ENCODE data around the gene TMEM132D. TPM values are rescaled to one million over a fixed set of nuclear protein-coding genes. Genes with fewer than 3 reads are reported as not detected.

Gene TMEM132D
- total RNA-seq, 1 donor from 2014 or later: 0.19 TPM

GRCh38 chr12:129928643-129929042, 24.8 kb upstream of the TMEM132D start:
- Mint-ChIP-seq H3K4me1 (no peaks in the 10 kb centered on the region), H3K27me3 (ENCODE audit: low read depth) (peaks cover 13% of the 10 kb centered on the region), H3K36me3 (ENCODE audit: low read depth) (no peaks in the 10 kb centered on the region), H3K4me3 (no peak overlapping the region), H3K27ac (ENCODE audit: unreplicated experiment) (no peak overlapping the region), H3K9me3 (no peaks in the 10 kb centered on the region)
- no peak for TF ChIP-seq CTCF (conservative IDR thresholded peaks at IDR 0.05)
- no peak for DNase-seq (ENCODE audit: low read depth, low spot score)

- H3K27ac Mint-ChIP-seq (ENCODE audit: unreplicated experiment): no peak overlapping the region
- H3K4me1 Mint-ChIP-seq: no peaks in the 10 kb centered on the region
- DNase-seq (ENCODE audit: low read depth, low spot score): no peak
- H3K36me3 Mint-ChIP-seq (ENCODE audit: low read depth): no peaks in the 10 kb centered on the region
- H3K4me3 Mint-ChIP-seq: no peak overlapping the region
- peaks cover 20% of the 10 kb centered on the region for H3K27me3 Mint-ChIP-seq (ENCODE audit: low read depth)
- no peak for TF ChIP-seq CTCF (conservative IDR thresholded peaks at IDR 0.05)
- H3K9me3 Mint-ChIP-seq: no peaks in the 10 kb centered on the region
Measured at GRCh38 chr12:129927316-129927900, 23.6 kb upstream of the TMEM132D start.

- peaks cover 79% of the 10 kb centered on the region for H3K27me3 Mint-ChIP-seq (ENCODE audit: low read depth)
- H3K4me3 Mint-ChIP-seq: no peak overlapping the region
- DNase-seq (ENCODE audit: low read depth, low spot score): peak; percentile 62
- H3K4me1 Mint-ChIP-seq: peaks cover 11% of the 10 kb centered on the region
- H3K36me3 Mint-ChIP-seq (ENCODE audit: low read depth): no peaks in the 10 kb centered on the region
- H3K9me3 Mint-ChIP-seq: no peaks in the 10 kb centered on the region
- peak; percentile 92 for TF ChIP-seq CTCF (conservative IDR thresholded peaks at IDR 0.05)
- no peak overlapping the region for H3K27ac Mint-ChIP-seq (ENCODE audit: unreplicated experiment)
Measured at GRCh38 chr12:129911428-129912049, 7.7 kb upstream of the TMEM132D start.

GRCh38 chr12:129909051-129910020, 5.5 kb upstream of the TMEM132D start:
- peaks cover 91% of the 10 kb centered on the region for H3K27me3 Mint-ChIP-seq (ENCODE audit: low read depth)

More at GRCh38 chr12:129909051-129910020, 5.5 kb upstream of the TMEM132D start:
- no peak for DNase-seq (ENCODE audit: low read depth, low spot score)
- H3K9me3 Mint-ChIP-seq: no peaks in the 10 kb centered on the region
- H3K27ac Mint-ChIP-seq (ENCODE audit: unreplicated experiment): peak overlapping the region; percentile 59
- TF ChIP-seq CTCF (conservative IDR thresholded peaks at IDR 0.05): no peak
- no peak overlapping the region for H3K4me3 Mint-ChIP-seq
- peaks cover 11% of the 10 kb centered on the region for H3K4me1 Mint-ChIP-seq
- no peaks in the 10 kb centered on the region for H3K36me3 Mint-ChIP-seq (ENCODE audit: low read depth)

All from neural crest cell (in vitro differentiated cells).